Stomach (tissue), 4 donors: ENCODE results near the gene FYN.

ENCODE experiments used
- EP300 ChIP-seq: sonication (generic); formaldehyde crosslinking; IDR thresholded peaks from one replicate; pipeline ENCODE4 v1.6.1; 2017; ENCODE audit warnings: antibody characterized with exemption
- POLR2AphosphoS5 ChIP-seq, 3 donors: sonication (generic); formaldehyde crosslinking; IDR thresholded peaks; one replicate each; pipeline ENCODE4 v1.6.1; 2016; ENCODE audit warnings: antibody characterized with exemption in 3 of 3
- TF ChIP-seq, protein P1 (sequence below), 7 experiments: fragments of 450-650 bp in 4 of 7; fragments of 200-600 bp in 3 of 7; sonication (generic) in 3 of 7; IDR thresholded peaks; one replicate each; pipeline ENCODE4 v1.5.1; 2016 to 2019; ENCODE audit warnings: antibody characterized with exemption in 7 of 7, control low read depth in 2 of 7, mild to moderate bottlenecking in 1 of 7

DNA sequence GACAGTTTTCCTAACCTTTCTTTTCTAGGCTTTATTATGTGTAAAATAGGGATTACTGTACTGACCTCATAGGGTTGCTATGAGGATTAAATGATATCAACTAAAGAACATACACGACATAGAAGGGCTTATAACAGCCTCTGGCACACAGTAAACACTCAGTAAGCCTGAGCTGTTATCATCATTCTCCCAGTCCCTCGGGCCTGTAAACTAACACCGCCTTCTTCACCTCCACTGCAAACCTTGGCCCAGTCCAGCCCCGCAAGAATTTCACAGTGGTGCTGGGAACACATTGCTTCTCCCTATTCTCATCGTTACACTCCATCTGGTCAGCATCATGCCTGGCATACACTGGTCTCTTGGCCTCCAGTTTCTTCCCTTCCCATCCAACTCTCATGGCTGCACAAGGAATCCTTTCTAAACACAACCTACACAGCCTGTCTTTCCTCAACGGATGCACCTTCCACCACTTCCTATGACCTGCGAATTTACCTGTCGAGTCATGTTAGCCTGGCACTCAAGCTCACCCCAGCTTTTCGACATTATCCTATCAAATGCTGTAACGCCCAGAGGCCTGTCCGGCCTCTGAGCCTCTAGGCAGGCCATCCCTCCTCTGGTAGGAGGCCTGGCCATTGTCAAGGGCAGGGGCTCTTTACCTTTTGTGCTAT lies 92.1 kb downstream of the FYN start:
- TF ChIP-seq POLR2AphosphoS5 (IDR thresholded peaks at IDR 0.05) (peak in 1 of 3 donors; percentile 49), EP300 (peak; percentile 35)
- TF ChIP-seq, protein P1, sequence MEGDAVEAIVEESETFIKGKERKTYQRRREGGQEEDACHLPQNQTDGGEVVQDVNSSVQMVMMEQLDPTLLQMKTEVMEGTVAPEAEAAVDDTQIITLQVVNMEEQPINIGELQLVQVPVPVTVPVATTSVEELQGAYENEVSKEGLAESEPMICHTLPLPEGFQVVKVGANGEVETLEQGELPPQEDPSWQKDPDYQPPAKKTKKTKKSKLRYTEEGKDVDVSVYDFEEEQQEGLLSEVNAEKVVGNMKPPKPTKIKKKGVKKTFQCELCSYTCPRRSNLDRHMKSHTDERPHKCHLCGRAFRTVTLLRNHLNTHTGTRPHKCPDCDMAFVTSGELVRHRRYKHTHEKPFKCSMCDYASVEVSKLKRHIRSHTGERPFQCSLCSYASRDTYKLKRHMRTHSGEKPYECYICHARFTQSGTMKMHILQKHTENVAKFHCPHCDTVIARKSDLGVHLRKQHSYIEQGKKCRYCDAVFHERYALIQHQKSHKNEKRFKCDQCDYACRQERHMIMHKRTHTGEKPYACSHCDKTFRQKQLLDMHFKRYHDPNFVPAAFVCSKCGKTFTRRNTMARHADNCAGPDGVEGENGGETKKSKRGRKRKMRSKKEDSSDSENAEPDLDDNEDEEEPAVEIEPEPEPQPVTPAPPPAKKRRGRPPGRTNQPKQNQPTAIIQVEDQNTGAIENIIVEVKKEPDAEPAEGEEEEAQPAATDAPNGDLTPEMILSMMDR (IDR thresholded peaks at IDR 0.05), result no peak
